Activated CD8-positive, alpha-beta memory T cell treated with anti-CD3 and anti-CD28 coated beads, Interleukin-2, amount 50 U/mL, for 24 hours (primary cell): ENCODE measurements around the gene PNMA8C.
"Not testable (repeated sequence)": the region's sequence is repeated elsewhere in the genome, so short reads cannot be mapped to it uniquely, and the experiment has no call there.

Experiments
- DNase-seq: peaks from one replicate; pipeline ENCODE4 v3.0.0-alpha.2; 2020; ENCODE audit errors: extremely low read depth

Gene PNMA8C

GRCh38 chr19:46447824-46448223 lies 19.1 kb upstream of the PNMA8C start:
- no peak for DNase-seq

DNA sequence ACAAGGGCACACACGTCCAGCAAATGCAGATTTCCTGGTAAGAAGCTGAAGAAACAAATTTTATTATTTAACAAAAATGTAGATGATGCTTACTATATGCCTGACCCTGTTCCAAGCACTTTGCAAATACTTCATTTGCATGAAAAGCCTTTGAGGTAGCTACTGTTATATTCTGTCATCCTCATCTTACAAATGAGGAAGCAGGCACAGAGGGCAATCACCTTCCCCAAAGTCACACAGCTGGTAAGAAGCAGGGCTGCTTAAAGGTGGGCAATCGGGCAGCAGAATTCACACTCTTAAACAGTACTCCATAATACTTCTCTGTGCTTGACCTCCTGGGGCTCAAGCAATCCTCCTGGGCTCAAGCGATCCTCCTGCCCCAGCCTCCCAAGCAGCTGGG lies 18.3 kb upstream of the PNMA8C start:
- DNase-seq, result no peak

DNA sequence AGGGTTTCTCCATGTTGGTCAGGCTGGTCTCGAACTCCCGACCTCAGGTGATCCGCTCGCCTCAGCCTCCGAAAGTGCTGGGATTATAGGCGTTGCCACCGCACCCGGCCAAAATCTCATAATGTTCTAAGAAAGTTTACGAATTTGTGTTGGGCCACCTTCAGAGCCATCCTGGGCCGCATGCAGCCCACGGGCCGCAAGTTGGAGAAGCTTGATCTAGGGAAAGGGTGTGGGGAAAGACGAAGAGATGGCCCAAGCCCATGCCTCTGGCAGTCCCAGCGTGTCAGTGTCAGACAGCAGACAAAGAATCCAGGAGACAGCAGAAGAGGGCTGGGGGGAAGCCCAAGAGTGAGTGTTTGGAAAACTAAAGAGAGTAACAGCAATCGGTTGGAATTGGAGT lies 17.3 kb upstream of the PNMA8C start:
- no peak for DNase-seq

DNA sequence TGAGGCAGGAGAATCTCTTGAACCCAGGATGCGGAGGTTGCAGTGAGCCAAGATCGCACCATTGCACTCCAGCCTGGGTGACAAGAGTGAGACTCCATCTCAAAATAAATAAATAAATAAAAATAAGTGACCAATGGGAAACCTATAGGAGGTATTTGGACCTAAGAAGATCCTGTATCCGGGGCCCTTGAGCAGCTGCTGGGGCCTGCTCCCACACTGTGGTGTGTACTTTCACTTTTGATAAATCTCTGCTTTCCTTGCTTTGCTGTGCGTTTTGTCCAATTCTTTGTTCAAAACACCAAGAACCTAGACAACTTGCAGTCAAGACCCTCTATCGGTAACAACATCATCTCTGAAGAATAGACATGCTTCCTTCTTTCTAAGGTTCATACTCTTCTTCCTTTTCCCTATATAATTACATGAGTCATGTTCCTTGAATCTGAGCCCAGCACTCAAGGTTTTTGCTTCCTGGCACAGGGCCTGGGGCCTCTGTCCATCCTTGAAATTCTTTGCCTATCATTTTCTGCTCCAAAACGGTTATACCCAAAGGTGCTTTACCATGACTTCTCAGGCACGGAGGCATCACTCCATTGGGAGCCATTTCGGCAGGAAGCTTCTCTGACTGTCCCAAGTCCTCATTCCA lies 14.2 kb upstream of the PNMA8C start:
- no peak for DNase-seq

DNA sequence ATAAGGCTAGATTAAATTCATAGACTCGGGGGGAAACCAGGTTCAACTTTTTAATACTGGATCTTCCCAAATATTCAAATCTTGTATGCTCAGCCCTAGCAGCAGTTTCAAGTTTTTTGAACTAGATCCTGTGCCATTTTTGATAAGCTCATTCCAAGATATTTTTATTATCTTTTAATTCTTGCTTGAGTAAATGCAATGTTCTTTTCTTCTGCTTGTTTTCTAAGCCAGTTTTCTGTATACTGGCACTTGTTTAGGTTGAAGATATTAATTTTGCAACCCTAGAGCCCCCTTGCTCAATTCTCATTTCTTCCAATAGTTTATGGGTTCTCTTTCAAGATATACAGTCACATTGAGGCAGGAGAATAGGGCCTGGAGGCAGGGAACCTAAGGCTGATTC lies 13.1 kb upstream of the PNMA8C start:
- no peak for DNase-seq

- DNase-seq, result not testable (repeated sequence)
These were observed 7.0 kb upstream of the PNMA8C start for GRCh38 chr19:46435689-46436088.

DNA sequence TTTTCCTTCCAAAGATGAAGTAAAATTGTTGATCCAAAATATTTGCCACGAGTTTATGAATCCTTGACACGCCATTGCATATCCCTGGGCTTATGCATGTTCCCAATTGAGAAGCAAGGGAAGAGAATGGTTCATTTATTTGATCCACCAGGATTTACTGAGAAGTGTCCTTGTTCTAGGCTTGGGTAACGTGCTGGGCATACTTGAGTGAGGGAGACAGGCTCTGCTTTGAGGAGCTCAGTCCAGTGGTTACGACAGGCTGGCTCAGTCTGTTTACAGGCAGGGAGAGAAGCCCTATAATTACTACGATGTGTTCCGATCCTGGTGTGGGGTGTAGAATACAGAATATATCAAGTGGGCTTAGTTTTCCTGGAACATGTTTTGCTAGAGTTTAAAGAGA lies 6.3 kb upstream of the PNMA8C start:
- DNase-seq, result no peak

- DNase-seq, result not testable (repeated sequence)
These were observed 4.7 kb upstream of the PNMA8C start for GRCh38 chr19:46433470-46433869.

GRCh38 chr19:46431824-46432223 lies 3.1 kb upstream of the PNMA8C start:
- no peak for DNase-seq

- no peak for DNase-seq
These were observed 1.3 kb upstream of the PNMA8C start for GRCh38 chr19:46429999-46430398.

- no peak for DNase-seq
These were observed 1.2 kb downstream of the PNMA8C start for GRCh38 chr19:46427518-46428045.

DNA sequence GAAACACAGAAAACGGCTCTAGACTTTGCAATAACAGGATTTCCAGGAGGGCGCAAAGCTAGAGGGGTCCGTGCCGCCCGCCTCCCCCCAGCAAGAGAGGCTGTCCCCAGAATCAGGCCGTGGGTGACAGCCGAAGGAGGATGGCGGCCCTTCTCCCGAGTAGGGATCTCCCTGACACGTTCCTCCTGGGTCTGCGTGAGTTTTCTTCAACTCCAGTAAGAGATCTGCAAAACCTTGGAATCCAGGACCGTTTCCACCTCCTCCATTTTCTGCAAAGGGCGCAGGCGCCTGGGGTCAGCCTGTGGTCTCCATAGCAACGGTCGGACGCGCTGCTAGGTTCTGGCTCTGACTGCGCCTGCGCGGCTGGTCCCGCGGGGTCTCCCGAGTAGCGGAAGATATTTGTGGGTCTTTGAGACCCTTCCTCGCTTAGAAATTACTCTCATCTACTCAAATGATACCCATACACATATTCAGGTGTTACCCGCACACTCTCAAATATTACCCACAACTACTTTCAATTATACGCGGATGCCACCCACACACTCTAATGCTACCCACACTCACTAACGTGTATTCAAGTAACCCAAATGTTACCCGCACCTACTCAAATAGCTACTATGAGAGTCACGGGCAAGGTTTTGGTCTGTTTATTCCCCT lies 2.1 kb downstream of the PNMA8C start:
- no peak for DNase-seq

DNA sequence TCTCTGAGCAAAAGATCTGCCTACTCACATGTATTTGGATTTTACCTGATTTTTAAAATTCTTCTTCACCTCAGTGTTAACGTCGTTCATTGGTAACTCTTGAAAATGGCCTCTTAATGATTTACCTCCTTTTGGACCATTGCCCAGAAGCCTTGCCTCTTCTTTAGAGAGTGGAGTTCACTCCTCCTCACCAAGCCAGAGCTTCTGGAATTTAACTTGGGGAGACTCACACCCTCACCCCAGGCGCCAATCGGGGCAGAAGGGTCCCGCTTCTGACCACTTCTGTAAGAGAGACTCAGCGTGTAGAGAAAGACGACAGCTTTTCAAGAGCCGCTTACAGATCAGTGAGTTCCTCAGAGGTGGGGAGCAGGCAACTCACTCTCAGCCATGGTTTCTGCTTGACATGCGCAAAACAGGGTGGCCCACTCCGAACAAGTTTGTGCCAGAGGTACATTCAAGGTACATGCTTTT lies 2.7 kb downstream of the PNMA8C start:
- no peak for DNase-seq

- DNase-seq, result no peak
These were observed 5.5 kb downstream of the PNMA8C start for GRCh38 chr19:46423188-46423587.

GRCh38 chr19:46422344-46422743 lies 6.4 kb downstream of the PNMA8C start:
- DNase-seq, result no peak

DNA sequence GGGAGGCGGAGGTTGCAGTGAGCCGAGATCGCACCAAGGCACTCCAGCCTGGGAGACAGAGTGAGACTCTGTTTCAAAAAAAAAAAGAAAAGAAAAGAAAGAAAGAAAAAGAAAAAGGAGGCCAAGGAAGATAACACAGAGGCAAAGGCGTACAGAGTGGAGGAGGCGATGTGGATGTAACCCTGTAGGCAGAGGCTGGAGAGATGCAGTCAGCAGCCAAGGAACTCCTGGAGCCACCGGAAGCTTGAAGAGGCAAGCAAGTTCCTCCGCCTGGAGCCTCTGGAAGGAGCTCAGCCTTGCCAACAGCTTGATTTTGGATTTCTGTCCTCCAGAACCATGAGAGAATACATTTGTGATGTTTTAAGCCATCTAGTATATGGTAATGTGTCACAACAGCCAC lies 8.7 kb downstream of the PNMA8C start:
- no peak for DNase-seq

- not testable (repeated sequence) for DNase-seq
These were observed 12.7 kb downstream of the PNMA8C start for GRCh38 chr19:46415804-46416709.

- not testable (repeated sequence) for DNase-seq
These were observed 13.8 kb downstream of the PNMA8C start for GRCh38 chr19:46414899-46415298.

DNA sequence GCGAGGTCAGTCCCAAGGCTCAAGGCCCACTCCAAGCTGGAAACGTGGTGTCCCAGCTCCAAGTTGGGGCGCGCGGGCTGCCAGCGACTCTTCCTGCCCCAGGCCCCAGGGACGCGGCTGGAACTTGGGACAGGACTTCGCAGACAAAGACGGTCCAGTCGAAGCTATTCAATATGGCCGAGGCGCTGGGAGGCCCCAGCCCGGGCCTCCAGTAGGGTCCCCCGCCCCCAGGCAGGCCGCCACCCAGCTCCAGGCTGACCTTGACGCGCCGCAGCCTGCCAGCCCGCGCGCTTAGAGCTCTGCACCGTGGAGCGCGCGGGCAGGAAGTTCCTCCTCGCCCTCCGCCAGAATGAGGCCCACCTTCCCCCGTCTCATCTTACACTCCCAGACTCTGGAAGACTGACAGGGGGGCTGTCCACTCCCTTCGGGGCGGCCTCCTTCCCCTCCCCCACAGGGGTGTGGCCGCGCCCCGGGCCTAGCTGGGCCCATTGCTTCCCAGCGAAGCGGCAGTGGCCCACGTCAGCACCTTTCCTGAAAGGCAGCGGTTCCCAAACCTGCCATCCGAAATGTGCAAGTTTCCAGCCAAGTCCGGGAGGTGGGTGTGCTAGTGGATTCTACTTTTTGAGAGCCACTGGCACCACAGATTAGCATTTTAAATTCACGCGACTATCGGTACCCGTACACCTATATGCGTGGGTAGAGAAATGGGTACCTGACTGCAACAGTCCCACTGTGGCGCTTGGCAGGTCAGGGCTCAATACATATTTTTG lies 15.3 kb downstream of the PNMA8C start, which contains the start of gene CCDC8:
Gene CCDC8, minus strand, starts transcription at position 303 of the 770 bp plus-strand sequence. CDS start 754 bp downstream, outside the sequence.
- no peak for DNase-seq

DNA sequence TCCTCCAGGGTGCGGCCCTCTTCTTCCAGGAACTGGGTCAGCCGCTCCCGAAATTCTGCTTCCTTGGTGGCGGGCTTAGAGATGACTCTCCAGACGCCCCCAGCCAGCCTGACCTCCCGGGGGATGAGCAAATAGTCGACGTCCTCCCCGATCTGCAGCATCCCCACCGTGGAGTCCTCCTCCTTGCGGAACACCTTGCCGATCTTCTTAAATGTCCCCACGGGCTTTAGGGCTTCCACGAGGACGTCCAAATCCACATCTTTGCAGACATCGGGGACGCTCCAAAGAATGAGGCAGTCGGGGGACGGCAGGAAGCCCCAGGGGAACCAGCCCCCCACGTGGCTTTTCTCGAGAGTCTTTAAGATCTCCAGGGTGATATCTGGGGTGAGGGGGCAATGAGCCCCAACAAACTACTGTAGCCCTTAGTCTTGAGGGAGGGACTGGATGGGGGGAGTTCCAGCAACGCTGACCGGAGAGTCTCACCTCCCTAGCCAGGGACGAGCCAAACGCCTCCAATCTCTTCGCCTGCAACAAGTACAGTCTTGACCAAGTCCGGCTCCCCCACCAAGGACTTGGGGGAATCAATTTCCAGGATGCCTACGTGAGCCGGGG lies 16.0 kb downstream of the PNMA8C start:
- DNase-seq, result no peak
